Regular cardiac myocyte (primary cell): ENCODE data around the gene SLF2. TPM values are rescaled to one million over a fixed set of nuclear protein-coding genes. Genes with fewer than 3 reads are reported as not detected.

Experiments
- total RNA-seq: library from RNA; depleted of rRNA; stranded (reverse); fragments of >200 nt; gene quantifications from 2 replicates; pipeline ENCODE4 v1.2.3, GENCODE V29; 2014

SLF2 gene, protein sequence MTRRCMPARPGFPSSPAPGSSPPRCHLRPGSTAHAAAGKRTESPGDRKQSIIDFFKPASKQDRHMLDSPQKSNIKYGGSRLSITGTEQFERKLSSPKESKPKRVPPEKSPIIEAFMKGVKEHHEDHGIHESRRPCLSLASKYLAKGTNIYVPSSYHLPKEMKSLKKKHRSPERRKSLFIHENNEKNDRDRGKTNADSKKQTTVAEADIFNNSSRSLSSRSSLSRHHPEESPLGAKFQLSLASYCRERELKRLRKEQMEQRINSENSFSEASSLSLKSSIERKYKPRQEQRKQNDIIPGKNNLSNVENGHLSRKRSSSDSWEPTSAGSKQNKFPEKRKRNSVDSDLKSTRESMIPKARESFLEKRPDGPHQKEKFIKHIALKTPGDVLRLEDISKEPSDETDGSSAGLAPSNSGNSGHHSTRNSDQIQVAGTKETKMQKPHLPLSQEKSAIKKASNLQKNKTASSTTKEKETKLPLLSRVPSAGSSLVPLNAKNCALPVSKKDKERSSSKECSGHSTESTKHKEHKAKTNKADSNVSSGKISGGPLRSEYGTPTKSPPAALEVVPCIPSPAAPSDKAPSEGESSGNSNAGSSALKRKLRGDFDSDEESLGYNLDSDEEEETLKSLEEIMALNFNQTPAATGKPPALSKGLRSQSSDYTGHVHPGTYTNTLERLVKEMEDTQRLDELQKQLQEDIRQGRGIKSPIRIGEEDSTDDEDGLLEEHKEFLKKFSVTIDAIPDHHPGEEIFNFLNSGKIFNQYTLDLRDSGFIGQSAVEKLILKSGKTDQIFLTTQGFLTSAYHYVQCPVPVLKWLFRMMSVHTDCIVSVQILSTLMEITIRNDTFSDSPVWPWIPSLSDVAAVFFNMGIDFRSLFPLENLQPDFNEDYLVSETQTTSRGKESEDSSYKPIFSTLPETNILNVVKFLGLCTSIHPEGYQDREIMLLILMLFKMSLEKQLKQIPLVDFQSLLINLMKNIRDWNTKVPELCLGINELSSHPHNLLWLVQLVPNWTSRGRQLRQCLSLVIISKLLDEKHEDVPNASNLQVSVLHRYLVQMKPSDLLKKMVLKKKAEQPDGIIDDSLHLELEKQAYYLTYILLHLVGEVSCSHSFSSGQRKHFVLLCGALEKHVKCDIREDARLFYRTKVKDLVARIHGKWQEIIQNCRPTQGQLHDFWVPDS
- 35.3 and 42.6 TPM in 2 replicates for total RNA-seq

DNA sequence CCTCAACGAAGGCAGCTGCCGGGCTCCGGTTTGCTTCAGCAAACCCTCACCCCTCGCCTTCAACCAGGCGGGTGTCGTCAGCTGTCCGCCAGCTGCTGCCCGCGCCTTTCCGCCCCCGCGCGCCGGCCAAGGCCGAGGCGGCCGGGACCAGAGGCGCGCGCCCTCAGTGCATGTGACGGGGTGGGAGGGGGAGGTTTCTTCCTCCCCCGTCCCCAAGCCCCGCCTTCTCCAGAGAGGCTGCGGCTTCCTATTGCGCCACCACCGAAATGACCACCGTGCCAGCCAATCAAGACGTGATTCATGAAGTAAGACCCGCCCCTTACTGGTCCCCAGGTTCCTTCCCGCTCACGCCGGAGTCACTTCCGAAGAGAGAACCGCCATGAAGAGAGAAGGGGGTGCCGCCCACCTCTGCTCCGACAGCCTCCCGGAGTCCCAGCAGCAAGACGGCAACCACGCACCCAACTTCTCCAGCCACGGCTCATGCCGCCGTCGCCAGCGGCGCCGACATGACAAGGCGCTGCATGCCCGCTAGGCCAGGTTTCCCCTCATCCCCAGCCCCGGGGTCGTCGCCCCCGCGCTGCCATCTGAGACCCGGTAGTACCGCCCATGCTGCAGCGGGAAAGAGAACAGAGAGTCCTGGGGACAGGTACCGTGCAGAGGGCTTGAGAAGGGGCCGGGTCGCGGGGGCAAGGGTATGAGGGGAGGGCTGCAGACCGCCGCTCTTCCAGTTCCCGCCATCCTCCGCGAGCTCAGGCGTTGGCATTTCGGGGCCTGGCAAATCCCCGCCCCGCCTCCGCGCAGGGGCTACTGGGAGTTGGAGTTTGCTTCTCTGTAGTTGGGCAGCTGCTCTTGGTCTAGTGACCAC, at the start of gene SLF2:
TSS of gene SLF2 (plus strand) at position 359 of the 865 bp plus-strand sequence. CDS start at position 507, 148 bp downstream.

DNA sequence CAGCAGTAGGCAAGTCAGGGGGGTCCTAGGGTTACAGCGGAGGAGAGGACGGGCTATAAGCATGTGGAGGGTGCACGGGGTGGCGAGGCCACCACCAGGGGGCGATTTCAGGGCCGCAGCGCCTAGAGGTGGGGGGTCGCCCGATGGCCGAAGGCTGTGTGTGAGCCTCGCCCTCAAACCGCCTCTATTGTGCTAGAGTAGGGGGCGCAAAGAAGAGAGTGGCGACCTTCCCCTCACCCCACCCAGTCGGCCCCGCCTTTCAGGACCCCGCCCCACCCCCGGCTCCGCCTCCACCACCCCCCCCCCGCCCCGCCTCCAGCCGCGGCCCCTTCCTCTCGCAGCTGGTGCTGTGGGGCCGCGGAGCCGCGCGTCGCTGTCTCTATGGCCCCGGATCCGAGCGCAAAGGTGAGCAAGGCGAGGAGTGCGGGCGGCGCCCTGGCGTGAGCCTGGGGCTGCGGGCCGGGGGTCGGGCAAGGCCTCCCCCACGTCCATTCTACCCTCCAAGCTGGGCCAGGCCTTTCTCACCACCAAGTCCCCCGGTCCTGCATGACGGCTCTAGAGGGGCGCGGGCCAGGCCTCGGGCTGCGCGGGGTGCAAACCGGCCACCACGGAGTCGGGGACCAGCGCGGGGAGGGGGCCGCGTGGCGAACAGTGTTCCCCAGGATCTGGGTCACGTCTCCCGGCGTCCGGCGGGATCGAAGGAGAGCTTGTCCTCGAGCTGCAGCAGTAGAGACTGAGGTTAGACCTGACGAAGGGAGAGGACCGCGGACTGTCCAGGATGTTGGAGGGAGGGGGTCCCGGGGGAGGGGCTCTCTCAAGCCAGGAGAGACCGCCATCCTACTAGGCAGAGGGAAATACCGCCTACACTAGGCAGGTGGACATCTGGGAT, 56.7 kb downstream of the SLF2 start, which contains the start of gene SEMA4G:
TSS of gene SEMA4G (plus strand) at position 318 of the 889 bp plus-strand sequence. CDS start 3,409 bp downstream, outside the sequence.

DNA sequence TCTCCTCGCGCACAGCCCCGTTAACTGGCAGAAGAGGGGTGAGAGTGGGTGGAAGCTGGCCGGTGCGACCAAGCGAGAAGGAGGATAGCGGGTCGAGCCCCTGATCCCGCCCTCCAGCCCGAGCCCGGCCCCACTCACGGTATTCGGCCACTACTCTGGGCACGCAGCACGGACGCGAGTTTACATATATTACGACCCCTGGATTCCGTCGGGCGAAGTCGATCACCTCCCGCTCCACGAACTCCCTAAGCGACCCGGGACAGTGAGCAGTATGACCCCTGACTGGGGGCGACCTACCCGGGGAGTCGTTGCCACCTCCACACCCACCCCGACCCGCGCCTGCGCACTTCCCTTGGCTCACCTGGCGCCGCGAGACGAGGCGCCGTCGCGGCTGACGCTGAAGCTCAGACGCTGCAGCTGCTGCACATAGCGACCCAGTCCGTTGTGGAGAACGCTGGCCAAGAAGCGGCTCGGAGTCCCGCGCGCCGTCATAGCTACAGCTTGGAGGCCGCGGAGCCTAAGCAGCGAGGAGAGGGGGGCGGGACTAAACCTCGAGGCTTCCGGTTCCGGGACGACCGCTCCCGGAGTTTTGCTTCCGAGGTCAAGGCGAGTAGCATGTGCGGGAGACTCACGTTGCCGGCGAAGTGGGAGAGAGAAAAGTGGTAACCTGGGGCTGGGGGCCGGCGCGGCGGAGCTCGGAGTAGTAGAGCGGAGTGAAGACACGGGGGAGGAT, 74.4 kb downstream of the SLF2 start, which contains the start of the genes MRPL43 and TWNK:
TSS of gene MRPL43 (minus strand) at position 546 of the 733 bp plus-strand sequence. CDS start at position 492, 54 bp downstream.
TSS of gene TWNK (plus strand) at position 592 of the 733 bp plus-strand sequence. CDS start 668 bp downstream, outside the sequence.

DNA sequence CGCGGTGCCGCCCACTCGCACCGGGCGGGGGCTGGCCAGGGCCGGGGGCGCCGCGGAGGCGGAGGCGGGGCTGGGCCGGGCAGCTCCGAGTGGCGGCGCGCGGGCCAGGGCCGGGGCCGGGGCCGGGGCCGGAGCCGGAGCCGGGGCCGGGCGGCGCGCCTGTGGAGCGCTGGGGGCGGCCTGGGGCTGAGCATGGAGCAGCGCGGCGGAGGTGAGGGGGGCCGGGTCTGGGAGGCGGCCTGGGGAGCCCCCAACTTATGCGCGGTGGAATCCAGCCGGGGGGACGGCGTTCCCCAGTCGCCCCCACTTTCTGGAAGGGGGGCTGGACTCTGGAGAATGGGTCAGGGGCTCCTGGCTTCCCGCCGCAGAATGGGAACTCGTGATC, 87.0 kb downstream of the SLF2 start, which contains the start of gene LZTS2:
TSS of gene LZTS2 (plus strand) at position 67 of the 385 bp plus-strand sequence. CDS start 2,731 bp downstream, outside the sequence.

Other genes with a start within 250 kb of the SLF2 start
- 0.38 TPM in 1 of 2 replicates, not detected in the other for gene PAX2, start 167.4 kb upstream of the SLF2 start, total RNA-seq
- 0.38 and 0.56 TPM in 2 replicates for gene SEMA4G, start 56.5 kb downstream of the SLF2 start, total RNA-seq
- 44.8 and 63.8 TPM in 2 replicates for gene MRPL43, start 74.5 kb downstream of the SLF2 start, total RNA-seq
- 5.9 and 9.8 TPM in 2 replicates for gene TWNK, start 74.6 kb downstream of the SLF2 start, total RNA-seq
- 89.9 and 106 TPM in 2 replicates for gene LZTS2, start 86.8 kb downstream of the SLF2 start, total RNA-seq
- gene PDZD7, start 118.2 kb downstream of the SLF2 start, total RNA-seq = 1.3 and 3.1 TPM in 2 replicates
- gene SFXN3, start 118.3 kb downstream of the SLF2 start, total RNA-seq = 44.9 and 78.6 TPM in 2 replicates
- 22.4 and 29.6 TPM in 2 replicates for gene KAZALD1, start 149.0 kb downstream of the SLF2 start, total RNA-seq
- not detected in 2 replicates for gene TLX1, start 218.3 kb downstream of the SLF2 start, total RNA-seq